Measurements from ENCODE around the gene PFKP. TPM values are rescaled to one million over a fixed set of nuclear protein-coding genes. Genes with fewer than 3 reads are reported as not detected.

Gene PFKP
- total RNA-seq, 1 donor from 2014 or later = 55.2 TPM

DNA sequence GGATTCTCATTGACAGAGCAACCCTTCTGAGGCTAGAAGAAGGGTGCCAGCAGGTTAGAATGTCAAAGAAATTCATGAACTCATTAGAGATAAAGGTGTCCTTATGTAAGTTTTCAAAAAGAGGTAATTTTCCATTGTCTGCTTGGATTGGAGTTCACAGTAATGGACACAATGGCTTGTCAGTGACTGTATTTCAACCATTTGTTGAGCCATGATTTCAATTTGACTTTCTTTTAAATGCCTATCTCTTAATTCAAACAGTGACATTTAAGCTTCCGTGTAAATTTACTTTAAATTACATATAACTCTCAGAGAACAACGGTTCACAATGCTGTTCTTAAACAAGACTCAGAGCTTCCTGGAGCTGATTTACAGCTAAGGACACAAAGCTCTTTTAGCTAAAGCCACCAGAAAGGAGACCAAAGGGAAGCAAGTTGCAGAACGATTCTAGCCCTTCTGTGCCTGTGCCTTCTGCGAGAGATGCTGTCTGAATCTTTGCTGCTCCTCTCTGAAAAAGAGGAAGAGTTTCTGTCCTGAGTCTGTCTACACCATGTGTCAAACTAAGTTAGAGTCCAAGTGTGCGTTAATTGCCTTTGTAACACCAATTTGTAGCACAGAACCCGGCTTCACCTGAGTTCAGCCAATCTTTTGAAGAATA is 42.2 kb upstream of the PFKP start:
- H3F3A ChIP-seq (ENCODE audit: low read depth) = no peaks in the 10 kb centered on the region
- DNase-seq (ENCODE audit: low spot score) = no peak
- Mint-ChIP-seq H3K4me3 (no peak overlapping the region), H3K27ac (no peak overlapping the region), H3K9me3 (peaks cover 5% of the 10 kb centered on the region), H3K4me1 (no peaks in the 10 kb centered on the region), H3K36me3 (no peaks in the 10 kb centered on the region), H3K27me3 (ENCODE audit: insufficient read depth, low read depth) (peaks cover 1% of the 10 kb centered on the region)
- H3K27me3 ChIP-seq = no peaks in the 10 kb centered on the region
- no peak overlapping the region for H3K4me3 ChIP-seq
- H3K4me2 ChIP-seq = no peak overlapping the region
- H3K9me3 ChIP-seq (ENCODE audit: low read depth) = no peaks in the 10 kb centered on the region
- no peaks in the 10 kb centered on the region for H3K36me3 ChIP-seq
- TF ChIP-seq EZH2phosphoT487 (IDR thresholded peaks at IDR 0.05) = no peak
- TF ChIP-seq, protein P1, sequence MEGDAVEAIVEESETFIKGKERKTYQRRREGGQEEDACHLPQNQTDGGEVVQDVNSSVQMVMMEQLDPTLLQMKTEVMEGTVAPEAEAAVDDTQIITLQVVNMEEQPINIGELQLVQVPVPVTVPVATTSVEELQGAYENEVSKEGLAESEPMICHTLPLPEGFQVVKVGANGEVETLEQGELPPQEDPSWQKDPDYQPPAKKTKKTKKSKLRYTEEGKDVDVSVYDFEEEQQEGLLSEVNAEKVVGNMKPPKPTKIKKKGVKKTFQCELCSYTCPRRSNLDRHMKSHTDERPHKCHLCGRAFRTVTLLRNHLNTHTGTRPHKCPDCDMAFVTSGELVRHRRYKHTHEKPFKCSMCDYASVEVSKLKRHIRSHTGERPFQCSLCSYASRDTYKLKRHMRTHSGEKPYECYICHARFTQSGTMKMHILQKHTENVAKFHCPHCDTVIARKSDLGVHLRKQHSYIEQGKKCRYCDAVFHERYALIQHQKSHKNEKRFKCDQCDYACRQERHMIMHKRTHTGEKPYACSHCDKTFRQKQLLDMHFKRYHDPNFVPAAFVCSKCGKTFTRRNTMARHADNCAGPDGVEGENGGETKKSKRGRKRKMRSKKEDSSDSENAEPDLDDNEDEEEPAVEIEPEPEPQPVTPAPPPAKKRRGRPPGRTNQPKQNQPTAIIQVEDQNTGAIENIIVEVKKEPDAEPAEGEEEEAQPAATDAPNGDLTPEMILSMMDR (IDR thresholded peaks at IDR 0.05) = no peak
- no peak for TF ChIP-seq EZH2 (IDR thresholded peaks at IDR 0.05)
- no peaks in the 10 kb centered on the region for H4K20me1 ChIP-seq (ENCODE audit: low read depth)
- H3K79me2 ChIP-seq (ENCODE audit: low read depth) = no peaks in the 10 kb centered on the region
- H3K4me1 ChIP-seq = no peaks in the 10 kb centered on the region
- H3K9ac ChIP-seq = no peak overlapping the region
- no peak overlapping the region for H3K27ac ChIP-seq
- peak overlapping the region; percentile 17 for H2AFZ ChIP-seq (replicated peaks)

DNA sequence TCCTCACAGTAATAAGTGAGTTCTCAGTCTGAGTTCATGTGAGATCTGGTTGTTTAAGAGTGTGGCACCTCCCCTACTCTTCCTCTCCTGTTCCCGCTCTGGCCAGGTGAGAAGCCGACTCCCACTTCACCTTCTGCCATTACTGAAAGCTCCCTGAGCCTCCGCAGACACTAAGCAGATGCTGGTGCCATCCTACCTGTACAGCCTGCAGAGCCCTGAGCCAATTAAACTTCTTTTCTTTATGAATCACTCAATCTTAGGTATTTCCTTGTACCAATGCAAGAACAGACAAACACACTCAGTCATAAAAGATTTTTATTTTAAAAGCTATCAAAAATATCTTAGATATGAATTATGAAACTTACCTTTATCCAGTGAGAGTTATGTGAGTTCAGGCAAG is 39.5 kb upstream of the PFKP start:
- H3K9ac ChIP-seq = no peak overlapping the region
- no peak overlapping the region for H3K27ac ChIP-seq
- DNase-seq (ENCODE audit: low spot score) = no peak
- TF ChIP-seq, protein P1 (IDR thresholded peaks at IDR 0.05) = no peak
- TF ChIP-seq EZH2phosphoT487 (IDR thresholded peaks at IDR 0.05) (no peak), EZH2 (IDR thresholded peaks at IDR 0.05) (no peak)
- no peak overlapping the region for H3K4me3 ChIP-seq
- no peaks in the 10 kb centered on the region for H3K79me2 ChIP-seq (ENCODE audit: low read depth)
- Mint-ChIP-seq H3K36me3 (no peaks in the 10 kb centered on the region), H3K27me3 (ENCODE audit: insufficient read depth, low read depth) (no peaks in the 10 kb centered on the region), H3K4me1 (no peaks in the 10 kb centered on the region), H3K9me3 (no peaks in the 10 kb centered on the region), H3K4me3 (no peak overlapping the region), H3K27ac (no peak overlapping the region)
- H3K36me3 ChIP-seq = no peaks in the 10 kb centered on the region
- no peak overlapping the region for H3K4me2 ChIP-seq
- H3K9me3 ChIP-seq (ENCODE audit: low read depth) = no peaks in the 10 kb centered on the region
- H2AFZ ChIP-seq (replicated peaks) = no peak overlapping the region
- no peaks in the 10 kb centered on the region for H3K4me1 ChIP-seq
- no peaks in the 10 kb centered on the region for H3F3A ChIP-seq (ENCODE audit: low read depth)
- H4K20me1 ChIP-seq (ENCODE audit: low read depth) = no peaks in the 10 kb centered on the region
- no peaks in the 10 kb centered on the region for H3K27me3 ChIP-seq

DNA sequence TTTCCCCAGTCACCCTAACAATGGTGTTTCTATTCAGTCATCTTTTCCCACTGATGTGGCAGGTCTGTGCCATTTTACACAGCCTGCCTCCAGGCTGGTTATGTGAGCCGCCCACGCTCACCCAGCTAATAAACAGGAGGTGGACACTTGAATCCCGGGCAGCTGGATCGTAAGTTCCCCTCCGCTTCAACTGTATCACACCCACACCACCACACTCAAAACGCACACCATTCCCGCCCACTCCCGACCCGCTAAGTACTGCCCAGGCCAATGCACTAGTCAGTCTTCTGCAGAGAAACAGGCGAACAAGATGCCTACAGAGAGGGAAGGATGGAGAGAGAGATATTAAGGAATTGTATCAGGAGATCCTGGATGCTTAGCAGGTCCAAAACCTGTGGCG is 38.9 kb upstream of the PFKP start:
- TF ChIP-seq, protein P1 (IDR thresholded peaks at IDR 0.05) = no peak
- TF ChIP-seq EZH2 (IDR thresholded peaks at IDR 0.05) (no peak), EZH2phosphoT487 (IDR thresholded peaks at IDR 0.05) (no peak)
- H3K36me3 Mint-ChIP-seq = no peaks in the 10 kb centered on the region
- H3K4me2 ChIP-seq = no peak overlapping the region
- H3K4me1 ChIP-seq = no peaks in the 10 kb centered on the region
- no peak overlapping the region for H3K4me3 Mint-ChIP-seq
- H3K27me3 ChIP-seq = no peaks in the 10 kb centered on the region
- H3K79me2 ChIP-seq (ENCODE audit: low read depth) = no peaks in the 10 kb centered on the region
- H3K9ac ChIP-seq = no peak overlapping the region
- no peaks in the 10 kb centered on the region for H4K20me1 ChIP-seq (ENCODE audit: low read depth)
- H3K4me1 Mint-ChIP-seq = no peaks in the 10 kb centered on the region
- DNase-seq (ENCODE audit: low spot score) = no peak
- H3K27ac ChIP-seq = no peak overlapping the region
- no peak overlapping the region for H3K27ac Mint-ChIP-seq
- no peak overlapping the region for H3K4me3 ChIP-seq
- H2AFZ ChIP-seq (replicated peaks) = no peak overlapping the region
- no peaks in the 10 kb centered on the region for H3K9me3 ChIP-seq (ENCODE audit: low read depth)
- no peaks in the 10 kb centered on the region for H3K36me3 ChIP-seq
- H3F3A ChIP-seq (ENCODE audit: low read depth) = no peaks in the 10 kb centered on the region
- no peaks in the 10 kb centered on the region for H3K27me3 Mint-ChIP-seq (ENCODE audit: insufficient read depth, low read depth)
- no peaks in the 10 kb centered on the region for H3K9me3 Mint-ChIP-seq

All from neural progenitor cell (in vitro differentiated cells).